Globus pallidus (tissue), 1 donor: ENCODE results near the gene SOBP.

Source experiments
- DNase-seq: peaks from one replicate; pipeline ENCODE4 v3.0.0-alpha.2; 2015; ENCODE audit warnings: low spot score

SOBP gene

DNA sequence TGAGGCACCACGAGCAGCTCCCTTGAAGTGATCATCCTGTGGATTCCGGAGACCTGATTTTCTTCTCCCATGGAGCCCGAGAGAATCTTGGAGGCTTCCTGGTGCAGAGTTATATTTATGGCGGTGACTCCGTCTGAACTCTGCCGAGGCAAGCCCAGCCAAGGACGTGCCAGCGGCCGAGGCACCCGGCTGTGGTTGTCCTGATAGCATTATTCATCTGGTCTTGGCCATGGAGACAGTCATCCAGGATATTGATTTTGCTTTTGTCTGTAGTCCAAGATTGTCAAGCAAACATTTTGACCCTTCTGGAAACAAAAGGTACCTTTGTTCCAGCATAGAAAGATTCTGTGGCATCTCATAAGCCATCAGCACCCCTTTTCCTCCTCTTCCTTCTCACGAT, 170.9 kb downstream of the SOBP start:
- DNase-seq = no peak

DNA sequence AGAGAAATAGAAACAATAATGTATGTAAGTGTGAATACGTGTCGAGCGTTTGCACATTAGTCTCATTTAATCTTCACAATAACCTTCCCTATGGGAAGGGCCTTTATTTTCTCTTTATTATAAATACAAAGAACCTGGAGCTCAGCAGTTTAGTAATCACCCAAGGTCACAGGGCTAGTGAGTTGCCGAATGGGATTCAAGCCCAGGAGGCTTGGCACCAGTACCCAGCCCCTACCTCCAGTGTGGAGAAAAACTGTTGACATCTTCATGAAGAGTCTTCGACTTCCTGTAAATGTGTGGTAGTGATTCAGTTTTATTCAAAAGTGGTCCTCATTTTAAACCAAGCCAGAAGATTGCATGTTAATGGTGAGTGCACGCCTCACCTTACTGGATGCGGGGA, 171.4 kb downstream of the SOBP start:
- no peak for DNase-seq

DNA sequence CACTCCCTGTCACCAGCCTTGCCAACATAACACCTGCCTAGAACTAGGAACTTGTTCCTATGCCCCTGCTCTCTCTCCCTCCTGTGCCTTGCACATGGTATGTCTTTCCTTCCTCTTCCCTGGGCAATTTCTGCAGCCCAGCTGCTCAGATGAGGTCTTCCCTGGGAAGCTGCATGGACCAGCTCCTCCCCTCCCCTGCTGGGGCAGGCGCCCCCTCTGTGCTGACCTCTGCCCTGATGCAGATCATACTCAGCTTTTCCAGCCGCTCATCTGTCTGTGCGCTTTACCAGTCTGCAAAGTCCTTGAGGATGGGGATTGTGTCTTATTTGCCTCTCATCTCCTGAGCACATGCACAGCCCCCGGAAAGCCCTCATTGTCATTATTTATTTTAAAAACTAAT, 172.4 kb downstream of the SOBP start:
- DNase-seq = no peak

DNA sequence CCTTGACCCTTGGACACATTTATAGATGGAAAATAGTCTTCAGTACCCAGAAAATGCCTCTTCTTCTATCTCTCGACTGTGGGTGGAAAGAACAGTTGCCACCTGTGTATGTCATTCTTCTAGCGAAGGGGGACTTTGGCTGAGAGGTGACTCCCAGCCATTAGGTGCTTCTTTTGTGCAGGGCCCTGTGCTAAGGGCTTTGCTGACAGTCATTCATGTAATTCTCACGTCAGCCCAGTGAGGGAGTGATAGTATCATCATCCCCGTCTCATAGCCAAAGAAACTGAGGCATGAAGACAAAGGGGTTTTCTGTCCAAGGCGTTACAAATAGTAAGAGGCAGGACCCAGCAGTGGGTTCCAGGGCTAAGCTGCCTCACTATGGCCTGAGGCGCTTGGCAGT, 173.4 kb downstream of the SOBP start:
- no peak for DNase-seq

DNA sequence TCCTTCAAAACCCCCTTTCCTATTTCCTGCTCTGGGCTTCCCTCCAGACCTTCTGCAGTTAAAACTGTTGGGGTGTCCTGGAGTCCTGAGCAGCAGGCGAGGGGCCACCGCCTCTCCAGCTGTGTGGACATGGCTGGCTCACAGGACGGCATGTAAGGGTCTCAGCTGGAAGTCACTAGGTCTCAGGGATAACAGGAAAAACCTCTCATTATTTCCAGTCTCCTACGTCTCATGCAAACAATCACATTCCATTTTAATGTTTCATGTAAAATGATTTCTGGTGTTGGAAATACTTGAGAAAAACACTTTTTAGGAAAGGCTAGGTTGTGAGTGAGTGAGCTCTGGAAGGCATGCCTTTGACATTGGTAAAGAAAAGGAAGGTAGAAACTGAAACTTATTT, 175.5 kb downstream of the SOBP start:
- DNase-seq = no peak

DNA sequence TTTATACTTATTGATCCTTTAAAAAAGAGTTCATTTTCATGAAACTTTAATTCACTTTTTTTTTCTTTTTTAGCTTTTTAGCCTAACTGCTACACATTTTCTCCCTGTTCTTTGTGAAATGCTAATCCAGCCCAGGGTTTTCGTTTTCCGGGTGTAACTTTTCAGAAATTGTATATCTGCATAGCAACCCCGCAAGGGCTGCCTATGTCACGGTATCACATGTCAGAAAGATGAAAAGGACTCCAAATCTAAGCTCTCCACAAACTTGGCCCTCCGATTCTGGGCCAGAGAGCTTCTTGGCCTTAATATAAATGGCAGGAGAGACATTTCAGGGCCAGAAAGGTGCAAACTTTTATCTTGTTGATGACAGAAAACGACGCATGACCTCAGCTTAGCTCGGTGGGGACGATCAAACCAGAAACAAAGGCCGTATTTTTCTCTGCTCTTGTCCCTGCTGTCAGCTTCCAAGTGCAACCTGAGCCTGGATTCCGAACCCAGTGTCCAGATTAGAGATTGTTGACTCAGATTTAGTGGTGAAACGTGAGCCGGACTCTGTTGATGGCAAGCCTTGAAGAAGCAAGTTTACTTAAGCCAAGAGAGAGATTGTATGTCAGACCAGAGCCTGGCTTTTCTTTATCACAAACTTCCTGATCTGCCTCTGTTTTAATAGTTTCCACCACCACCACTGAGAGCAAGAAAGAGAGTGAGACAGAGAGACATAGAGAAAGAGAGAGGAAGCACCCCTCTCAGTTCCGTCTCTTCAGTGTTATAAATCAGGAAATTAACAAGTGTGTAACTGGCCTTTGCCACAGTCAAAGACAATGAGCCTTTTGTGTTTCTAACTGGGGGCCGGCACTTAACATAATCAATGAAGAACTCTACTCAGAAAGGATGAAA, 176.4 kb downstream of the SOBP start:
- peak; percentile 44 for DNase-seq

DNA sequence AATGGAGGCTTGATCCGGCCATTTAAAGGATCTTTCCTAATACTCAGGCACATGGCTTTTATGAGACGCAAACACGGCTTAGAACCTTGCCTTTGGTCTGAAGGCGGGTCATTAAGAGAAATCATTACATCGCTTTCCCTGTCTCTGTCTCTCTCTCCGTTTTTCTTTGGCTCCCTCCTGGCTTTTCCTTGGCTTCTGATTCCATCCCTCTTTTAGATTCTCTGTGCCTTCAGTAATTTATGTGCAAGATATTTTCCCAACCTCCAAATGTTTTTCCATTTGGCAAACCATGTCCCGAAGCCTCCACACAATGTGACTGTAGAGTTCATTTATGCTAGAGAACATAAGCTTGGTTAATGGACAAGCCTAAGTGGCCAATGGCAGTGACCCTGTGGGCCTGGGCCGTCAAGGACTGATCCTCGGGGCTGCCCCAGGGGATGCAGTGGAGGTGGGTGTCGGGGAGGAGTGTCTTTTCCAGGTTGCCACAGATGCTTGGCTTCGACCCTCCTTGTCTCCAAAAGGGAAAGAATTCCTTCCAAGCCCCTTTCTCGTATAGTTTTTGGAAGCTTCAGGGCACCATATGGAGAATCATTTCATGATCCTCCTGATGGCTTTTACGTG, 177.2 kb downstream of the SOBP start:
- no peak for DNase-seq

DNA sequence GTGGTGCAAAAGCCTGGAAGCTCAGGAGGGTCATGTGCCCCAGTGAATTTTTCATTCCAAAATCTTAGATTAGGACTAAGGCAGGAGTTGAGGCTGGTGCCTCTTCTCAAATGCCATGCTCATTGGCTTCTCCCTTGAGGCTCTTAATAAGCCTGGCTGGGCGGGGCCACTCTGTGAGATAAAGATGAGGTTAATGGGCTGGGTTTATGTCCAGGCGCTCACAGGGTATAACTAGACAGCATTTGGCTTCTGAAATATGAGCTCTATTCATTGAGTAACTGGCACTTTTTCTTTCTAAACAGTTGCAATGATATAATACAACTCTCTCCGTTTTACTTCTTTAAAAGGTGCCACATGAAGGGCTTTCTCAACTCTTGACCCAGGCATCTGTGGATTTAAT, 177.9 kb downstream of the SOBP start:
- DNase-seq = no peak

DNA sequence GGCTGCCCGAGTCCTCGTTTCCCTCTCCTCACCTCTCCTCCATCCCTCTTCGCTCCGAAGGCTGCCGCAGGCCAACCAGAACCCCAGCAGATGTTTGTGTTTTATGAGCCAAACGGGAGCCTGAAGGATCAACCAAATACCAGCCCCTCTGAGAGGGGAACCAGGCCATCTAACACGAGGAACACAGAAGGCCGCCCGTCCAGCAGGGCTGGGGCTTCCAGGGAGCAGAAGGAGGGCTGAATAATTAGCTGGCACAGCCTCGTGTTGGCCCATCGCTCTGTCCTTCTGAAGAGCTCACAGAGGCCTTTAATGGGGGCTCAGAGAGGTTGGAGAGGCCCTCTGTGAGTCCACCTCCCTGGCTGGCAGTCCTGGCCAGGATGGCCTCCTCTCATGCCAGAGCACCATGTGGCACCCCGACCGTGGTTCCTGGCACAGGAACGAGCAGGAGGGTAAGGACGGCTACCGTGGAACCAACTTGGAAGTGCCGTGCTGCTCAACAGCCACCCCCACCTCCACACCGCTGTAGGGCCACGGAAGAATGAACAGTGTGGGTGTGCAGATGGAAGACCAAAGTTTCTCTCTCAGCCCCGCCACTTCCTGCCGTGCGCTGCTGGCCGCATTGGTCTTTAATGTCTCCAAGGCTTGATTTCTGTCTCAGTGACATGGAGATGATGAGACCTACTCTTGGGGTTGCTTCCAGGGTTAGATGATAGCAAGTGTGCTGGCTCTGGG, 179.0 kb downstream of the SOBP start:
- DNase-seq = no peak

DNA sequence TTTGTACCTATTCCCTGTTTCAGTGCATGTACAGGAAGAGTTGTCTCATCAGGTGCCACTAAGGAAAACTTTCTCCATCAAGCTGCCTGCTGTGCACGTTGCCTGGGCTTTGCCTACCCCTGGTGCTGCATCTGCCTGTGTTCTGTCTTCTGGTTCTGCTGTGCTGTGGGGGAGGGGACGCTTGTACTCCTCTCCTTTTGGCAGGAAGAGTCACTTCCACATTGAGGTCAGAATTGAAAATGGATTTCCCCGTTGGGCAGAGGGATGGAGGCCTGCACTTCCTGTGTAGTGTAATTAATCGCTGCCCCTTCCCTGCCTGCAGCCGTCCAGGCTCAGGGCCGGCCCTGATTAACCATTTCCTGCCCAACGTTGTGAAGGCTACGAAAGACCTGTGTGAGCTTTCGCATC, 180.9 kb downstream of the SOBP start:
- peak; percentile 69 for DNase-seq

DNA sequence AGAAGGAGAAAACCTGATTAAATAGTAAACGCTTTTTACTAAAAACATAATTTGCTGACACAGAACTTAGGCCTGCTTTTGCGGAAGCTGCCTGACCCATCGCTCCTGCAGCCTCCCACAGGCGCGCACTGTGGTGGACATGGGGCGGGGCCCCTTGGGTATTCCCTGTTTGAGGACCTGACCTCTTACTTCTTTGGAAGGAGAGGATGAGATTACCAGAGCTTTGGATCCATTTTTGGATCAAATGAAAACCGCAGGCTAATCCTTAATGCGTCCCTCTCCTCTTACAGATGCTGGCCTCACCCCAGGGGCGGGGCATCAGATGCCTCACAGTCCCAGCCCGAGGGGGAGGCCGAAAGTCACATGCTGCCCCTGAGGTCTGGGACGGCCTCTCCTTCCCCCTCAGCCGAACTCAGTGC, 183.2 kb downstream of the SOBP start:
- no peak for DNase-seq

DNA sequence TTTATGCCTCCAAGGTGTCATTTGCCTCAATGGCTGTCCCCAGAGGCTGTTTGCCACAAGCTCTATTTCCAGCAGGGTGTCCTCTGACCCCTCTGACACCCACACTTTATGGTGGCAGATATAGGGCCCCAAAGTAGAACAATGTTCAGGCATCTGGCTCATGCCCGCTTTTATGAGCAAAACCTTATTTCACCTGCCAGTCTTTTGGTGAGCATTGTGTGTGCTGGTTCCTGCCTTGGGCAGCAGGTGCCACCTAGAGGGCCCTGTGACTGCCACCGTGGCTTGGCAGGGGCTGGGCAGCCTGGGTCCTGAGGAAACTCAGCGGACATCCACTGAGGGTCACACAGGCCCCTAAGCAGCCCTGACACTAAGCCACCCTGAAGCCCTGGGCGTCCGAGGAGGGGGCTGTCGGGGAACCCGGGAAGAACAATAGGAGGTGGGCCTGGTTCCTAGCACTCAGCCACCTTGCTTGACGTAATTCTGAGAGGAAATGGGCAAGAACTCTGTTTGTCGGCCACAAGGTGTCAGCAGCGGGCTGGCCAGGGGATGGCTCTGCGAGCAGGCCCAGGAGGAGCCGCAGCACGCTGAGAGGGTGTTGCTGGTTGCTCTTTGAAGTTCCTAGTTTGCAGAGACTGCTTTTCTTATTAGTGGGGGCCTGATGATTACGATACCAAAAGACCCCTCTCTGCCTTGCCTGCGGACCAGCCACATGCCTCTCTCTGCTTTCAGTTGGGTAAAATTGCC, 185.2 kb downstream of the SOBP start:
- DNase-seq = peak; percentile 80

DNA sequence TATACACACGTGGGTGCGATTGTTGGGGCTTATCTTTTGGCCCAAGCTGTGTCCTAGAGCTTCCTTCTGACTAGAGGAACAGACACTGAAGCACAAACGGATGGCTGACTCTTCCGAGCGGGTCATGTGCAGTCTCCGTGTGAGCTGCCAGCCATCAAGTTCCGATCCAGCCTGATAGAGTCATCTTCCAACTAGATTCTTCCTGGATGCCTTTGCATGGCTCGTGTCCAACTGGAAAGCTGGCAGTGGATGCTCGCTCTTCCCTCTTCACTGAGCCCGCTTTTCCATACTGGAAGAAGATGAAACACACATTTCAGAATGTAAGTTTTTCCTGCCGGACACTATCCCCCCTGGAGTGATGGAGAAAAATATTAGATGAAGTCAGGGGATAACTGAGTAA, 186.1 kb downstream of the SOBP start:
- DNase-seq = no peak

DNA sequence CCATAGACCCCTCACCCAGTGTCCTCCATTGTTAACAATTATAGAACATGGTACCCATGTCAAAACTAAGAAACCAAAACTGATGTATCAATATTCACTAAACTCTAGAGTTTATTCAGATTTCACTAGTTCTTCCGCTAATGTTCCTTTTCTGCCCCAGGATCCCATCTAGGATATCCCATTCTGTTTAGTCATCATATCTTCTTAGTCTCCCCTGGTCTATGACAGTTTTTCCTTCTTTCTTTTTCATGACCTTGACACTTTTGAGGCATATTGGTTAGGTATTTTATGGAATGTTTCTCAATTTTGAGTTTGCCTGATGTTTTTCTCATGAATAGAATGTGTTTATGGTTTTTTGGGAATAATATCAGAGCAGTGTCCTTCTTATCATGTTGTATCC, 187.5 kb downstream of the SOBP start:
- DNase-seq = no peak

DNA sequence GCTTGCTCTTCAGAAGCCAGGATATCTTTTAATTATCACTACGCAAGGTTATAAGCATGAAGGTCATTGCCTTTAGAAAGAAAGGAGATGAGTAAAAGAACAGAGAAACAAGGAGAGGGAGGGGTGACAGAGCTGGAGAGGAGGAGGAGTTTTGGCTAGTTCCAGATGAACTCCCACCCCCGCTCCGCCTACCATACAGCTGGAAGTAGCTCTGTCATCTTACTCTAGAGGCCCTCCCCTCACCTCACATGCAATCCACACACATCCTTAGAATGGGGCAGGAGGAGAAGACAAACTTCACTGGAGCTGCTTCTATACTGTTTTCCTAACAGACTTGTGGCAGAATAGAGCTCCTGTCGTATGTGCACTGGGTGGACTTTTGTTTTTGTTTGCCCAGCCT, 189.5 kb downstream of the SOBP start:
- no peak for DNase-seq

DNA sequence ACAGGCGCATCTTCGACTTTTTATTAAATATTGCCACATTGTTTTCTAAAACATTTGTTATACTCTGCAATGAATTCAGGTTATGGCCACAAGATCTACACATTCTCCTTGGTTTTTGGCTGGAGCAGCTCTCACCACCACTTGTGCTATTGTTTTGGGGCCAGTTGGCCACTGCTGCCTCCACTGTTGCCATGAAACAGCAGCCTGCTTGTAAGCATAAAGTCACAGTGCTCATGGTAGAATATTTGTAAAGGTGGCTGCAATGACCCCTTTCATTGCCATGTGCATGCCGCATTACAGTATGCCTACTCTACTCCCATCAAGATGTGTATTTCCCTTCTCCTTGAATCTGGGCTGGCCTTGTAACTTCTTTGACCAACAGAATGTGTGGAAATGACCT, 192.8 kb downstream of the SOBP start:
- no peak for DNase-seq

DNA sequence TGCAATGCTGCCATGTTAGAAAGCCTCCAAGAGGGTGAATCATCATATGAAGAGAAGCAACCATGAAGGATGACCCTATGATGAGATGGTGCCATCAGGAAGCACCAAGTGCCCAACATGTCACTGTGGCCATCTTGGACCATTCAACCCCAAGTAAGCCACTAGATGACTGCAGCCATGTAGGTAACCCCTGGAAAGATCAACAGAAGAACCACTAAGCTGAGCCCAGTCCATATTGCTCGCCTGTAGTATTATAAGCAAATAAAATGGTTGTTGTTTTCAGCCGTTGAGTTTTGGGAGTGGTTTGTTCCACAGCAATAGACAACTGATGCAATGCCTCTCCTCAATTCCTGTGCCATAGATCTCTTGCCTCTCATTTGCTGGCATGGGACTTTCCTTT, 193.3 kb downstream of the SOBP start:
- DNase-seq = no peak

DNA sequence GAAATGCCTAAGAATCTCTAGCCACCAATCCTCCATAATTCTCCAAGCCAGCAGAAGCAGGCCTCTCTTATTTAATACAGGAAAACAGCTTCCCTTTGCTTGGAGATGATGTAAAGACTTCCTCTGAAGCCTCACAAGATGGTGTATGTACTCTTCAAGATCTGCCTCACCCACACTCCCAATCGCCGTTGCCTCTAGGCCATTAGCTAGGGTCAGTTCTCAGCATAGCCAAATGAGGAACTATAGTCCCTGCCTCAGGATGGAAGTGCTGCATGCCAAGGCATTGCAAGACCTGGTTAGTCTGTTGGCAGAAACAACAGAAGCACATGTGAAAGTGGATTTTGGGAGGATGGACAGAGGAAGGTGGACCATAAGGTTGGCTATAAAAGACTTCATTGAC, 195.1 kb downstream of the SOBP start:
- no peak for DNase-seq

DNA sequence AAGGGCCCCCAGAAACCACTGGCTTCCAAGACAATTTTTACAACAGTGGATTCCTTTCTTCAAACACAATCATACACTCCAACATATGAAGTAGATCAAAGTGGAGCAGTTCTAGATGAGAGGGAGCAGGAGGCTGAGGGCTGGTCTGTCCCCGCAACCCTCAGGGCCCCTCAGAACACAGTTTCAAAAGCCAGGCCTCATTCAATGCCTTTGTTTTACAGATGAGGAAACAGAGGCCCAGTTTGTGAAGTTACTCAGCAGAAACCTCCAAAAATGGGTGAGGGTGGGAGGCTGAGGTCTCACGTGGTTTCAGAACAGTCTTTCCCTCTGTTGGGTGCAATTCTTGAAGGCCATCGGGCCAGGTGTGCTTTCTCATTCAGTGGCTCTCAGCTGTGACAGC, 199.3 kb downstream of the SOBP start:
- no peak for DNase-seq

DNA sequence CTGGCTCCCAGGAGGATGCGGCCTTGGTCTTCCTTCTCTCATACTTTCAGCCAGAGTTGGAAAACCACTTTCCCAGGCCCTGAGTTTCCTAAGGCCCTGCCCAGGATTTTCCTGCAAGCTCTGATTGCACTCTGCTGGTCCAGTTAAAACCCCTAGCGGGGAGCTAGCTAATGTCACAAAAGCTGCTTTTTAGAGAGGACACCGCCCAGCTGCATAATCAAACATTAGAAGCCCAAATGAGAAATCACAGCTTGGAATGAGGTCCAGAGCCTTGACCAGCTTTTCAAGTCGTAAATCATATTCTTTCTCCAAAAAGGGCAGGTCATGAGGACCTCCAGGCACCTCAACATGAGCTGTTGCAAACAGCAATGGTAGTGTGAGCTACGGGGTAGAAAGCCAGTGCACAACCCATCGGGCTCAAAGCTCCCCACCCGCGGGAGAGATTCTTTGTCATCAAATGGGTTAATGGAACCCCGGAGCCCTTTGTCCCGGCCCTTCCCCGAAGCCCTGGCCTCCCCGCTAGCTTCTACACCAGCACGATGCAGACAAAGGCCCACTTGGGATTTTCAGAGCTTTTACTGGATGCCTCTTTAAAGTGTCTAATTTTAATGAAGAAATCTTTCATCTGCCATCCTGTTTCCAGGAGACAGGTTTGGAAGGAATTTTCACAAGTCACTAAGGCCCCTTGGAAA, 200.2 kb downstream of the SOBP start:
- no peak for DNase-seq

DNA sequence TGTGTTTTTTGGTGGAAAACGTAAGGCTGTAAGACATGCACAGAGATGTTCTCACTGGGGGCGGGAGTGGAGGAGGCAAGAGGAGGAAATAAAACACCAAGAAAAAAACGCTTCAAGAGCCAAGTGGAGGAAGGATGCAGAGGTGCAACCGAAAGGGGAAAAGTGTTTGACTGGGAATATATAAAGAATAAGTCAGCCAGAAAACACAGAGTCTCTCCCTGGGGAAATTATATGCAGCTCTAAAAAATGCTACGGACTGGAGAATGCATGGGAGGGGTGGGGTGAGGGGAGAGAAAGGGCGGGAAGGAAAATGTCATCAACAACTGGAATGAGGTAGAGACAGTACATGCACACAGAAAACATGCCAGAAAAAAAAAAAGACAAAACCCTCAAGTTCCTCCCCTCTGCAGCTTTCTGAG, 200.7 kb downstream of the SOBP start:
- DNase-seq = no peak
